ENCODE results near the gene RAP1GAP2. TPM values are rescaled to one million over a fixed set of nuclear protein-coding genes. Genes with fewer than 3 reads are reported as not detected.

RAP1GAP2 gene
- total RNA-seq, 2 experiments from 2014 or later = 0.31 to 0.50 TPM

GRCh38 chr17:2936351-2936750 lies 140.1 kb downstream of the RAP1GAP2 start:
- no peak for DNase-seq
- Mint-ChIP-seq H3K27me3 (no peaks in the 10 kb centered on the region), H3K9me3 (no peaks in the 10 kb centered on the region), H3K4me1 (ENCODE audit: low read depth) (no peaks in the 10 kb centered on the region), H3K27ac (no peak overlapping the region), H3K36me3 (ENCODE audit: low read depth) (no peaks in the 10 kb centered on the region), H3K4me3 (no peak overlapping the region)
- ChIA-PET CTCF (no interaction called here), POLR2A (no interaction called here)
- intact Hi-C loops (cut with micrococcal nuclease) = no loop called here
- TF ChIP-seq, protein P1, sequence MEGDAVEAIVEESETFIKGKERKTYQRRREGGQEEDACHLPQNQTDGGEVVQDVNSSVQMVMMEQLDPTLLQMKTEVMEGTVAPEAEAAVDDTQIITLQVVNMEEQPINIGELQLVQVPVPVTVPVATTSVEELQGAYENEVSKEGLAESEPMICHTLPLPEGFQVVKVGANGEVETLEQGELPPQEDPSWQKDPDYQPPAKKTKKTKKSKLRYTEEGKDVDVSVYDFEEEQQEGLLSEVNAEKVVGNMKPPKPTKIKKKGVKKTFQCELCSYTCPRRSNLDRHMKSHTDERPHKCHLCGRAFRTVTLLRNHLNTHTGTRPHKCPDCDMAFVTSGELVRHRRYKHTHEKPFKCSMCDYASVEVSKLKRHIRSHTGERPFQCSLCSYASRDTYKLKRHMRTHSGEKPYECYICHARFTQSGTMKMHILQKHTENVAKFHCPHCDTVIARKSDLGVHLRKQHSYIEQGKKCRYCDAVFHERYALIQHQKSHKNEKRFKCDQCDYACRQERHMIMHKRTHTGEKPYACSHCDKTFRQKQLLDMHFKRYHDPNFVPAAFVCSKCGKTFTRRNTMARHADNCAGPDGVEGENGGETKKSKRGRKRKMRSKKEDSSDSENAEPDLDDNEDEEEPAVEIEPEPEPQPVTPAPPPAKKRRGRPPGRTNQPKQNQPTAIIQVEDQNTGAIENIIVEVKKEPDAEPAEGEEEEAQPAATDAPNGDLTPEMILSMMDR (IDR thresholded peaks at IDR 0.05) = no peak
- no peak for ATAC-seq

GRCh38 chr17:2936771-2937321 lies 140.6 kb downstream of the RAP1GAP2 start:
- H3K27ac Mint-ChIP-seq = no peak overlapping the region
- no peaks in the 10 kb centered on the region for H3K9me3 Mint-ChIP-seq
- H3K36me3 Mint-ChIP-seq (ENCODE audit: low read depth) = no peaks in the 10 kb centered on the region
- intact Hi-C loops (cut with micrococcal nuclease) = no loop called here
- no peak overlapping the region for H3K4me3 Mint-ChIP-seq
- ATAC-seq (no peak), DNase-seq (no peak)
- ChIA-PET POLR2A (no interaction called here), CTCF (interaction anchor here (1.4 kb wide), 1 partner anchor 76 kb away, joined by 3 read pairs; no protein-coding TSS in a partner anchor)
- no peaks in the 10 kb centered on the region for H3K4me1 Mint-ChIP-seq (ENCODE audit: low read depth)
- no peaks in the 10 kb centered on the region for H3K27me3 Mint-ChIP-seq
- TF ChIP-seq, protein P1 (IDR thresholded peaks at IDR 0.05) = no peak

DNA sequence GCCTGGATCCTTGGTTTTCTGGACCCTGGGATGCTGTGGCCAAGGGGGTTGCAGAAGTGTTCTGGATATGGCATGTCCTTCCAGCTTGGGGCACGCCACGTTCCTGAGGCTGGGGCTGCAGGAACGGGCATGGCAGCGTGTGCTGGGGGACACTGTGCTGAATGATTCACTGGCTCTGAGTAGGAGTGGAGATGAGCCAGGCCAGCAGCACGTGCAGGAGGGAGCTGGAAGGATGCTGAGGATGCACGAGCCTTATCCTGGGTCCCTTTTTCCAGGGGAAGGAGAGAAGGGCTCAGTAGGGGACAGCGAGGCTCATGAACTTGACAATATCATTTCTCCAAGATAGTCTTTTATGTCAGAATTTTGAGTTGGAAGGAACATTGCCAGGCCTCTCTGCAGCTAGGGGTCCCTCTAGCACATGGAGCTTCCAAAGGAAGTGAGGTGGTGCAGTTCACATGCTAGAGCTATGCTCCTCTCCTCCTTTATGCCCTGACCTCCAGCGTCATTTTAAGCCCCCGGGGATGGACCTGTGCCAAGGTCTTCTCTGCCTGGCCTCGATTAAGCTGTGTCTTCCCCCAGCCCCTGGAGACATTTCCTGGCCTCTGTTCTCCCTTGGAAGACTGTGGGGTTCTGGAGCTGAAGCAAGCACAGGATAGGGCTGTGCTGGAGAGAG lies 141.2 kb downstream of the RAP1GAP2 start:
- TF ChIP-seq, protein P1 (IDR thresholded peaks at IDR 0.05) = no peak
- Mint-ChIP-seq H3K9me3 (no peaks in the 10 kb centered on the region), H3K36me3 (ENCODE audit: low read depth) (no peaks in the 10 kb centered on the region), H3K27ac (no peak overlapping the region), H3K4me1 (ENCODE audit: low read depth) (no peaks in the 10 kb centered on the region), H3K4me3 (no peak overlapping the region), H3K27me3 (no peaks in the 10 kb centered on the region)
- intact Hi-C loops (cut with micrococcal nuclease) = no loop called here
- POLR2A ChIA-PET = no interaction called here
- CTCF ChIA-PET = interaction anchor here (1.0 to 1.4 kb wide), 2 partner anchors 76 to 89 kb away, joined by 3 read pairs; no protein-coding TSS in a partner anchor
- DNase-seq = no peak
- no peak for ATAC-seq

DNA sequence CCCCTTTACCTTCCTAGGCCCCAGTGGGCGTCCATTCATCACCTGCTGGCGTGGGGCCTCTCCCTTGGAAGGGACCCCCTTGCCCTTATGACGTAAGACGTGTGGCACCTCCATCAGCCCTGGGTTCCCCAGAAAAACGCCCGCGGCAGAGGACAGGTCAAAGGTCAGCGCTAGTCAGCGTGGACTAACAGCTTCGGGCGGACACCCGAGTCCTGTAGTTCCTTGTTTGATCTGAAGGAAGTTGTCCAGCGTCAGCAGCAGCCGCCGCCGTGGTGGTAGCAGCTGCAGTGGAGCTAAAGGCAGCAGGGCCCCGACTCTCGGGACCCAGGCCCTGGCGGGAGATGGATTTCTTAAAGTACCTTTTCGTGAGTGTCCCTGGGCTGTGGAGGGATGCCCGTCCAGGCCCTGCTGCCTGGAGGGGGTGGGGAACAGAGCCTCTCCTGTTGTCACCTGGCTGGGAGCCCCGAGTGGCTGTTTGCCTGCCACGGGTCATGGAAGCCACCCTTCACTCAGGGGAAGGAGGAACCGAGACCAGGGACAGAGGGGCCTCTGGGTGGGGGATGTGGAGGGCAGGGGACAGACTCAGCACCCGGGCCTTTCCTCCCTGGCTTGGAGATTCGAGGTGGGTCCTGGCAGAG lies 143.6 kb downstream of the RAP1GAP2 start:
- H3K4me1 Mint-ChIP-seq (ENCODE audit: low read depth) = peaks cover 15% of the 10 kb centered on the region
- DNase-seq = no peak
- intact Hi-C loops (cut with micrococcal nuclease) = no loop called here
- H3K36me3 Mint-ChIP-seq (ENCODE audit: low read depth) = no peaks in the 10 kb centered on the region
- no peaks in the 10 kb centered on the region for H3K27me3 Mint-ChIP-seq
- ATAC-seq = no peak
- H3K9me3 Mint-ChIP-seq = no peaks in the 10 kb centered on the region
- no peak overlapping the region for H3K4me3 Mint-ChIP-seq
- no peak overlapping the region for H3K27ac Mint-ChIP-seq
- ChIA-PET CTCF (interaction anchor here (1.2 kb wide), 1 partner anchor 9 kb away, joined by 3 read pairs; no protein-coding TSS in a partner anchor), POLR2A (no interaction called here)
- TF ChIP-seq, protein P1 (IDR thresholded peaks at IDR 0.05) = no peak

- intact Hi-C loops (cut with micrococcal nuclease) = no loop called here
- ChIA-PET POLR2A (no interaction called here), CTCF (no interaction called here)
- DNase-seq (no peak), ATAC-seq (no peak)
- Mint-ChIP-seq H3K4me3 (no peak overlapping the region), H3K9me3 (no peaks in the 10 kb centered on the region), H3K36me3 (ENCODE audit: low read depth) (no peaks in the 10 kb centered on the region), H3K27me3 (no peaks in the 10 kb centered on the region), H3K27ac (no peak overlapping the region), H3K4me1 (ENCODE audit: low read depth) (peaks cover 18% of the 10 kb centered on the region)
- TF ChIP-seq, protein P1 (IDR thresholded peaks at IDR 0.05) = no peak
These were observed 144.1 kb downstream of the RAP1GAP2 start for GRCh38 chr17:2940352-2940751.

Data from activated CD8-positive, alpha-beta T cell treated with anti-CD3 and anti-CD28 coated beads for 36 hours (primary cell).